Activated T-helper 1 cell treated with Interleukin-2 at 50 U/mL for 16 hours (primary cell): Measurements from ENCODE around the gene OR2A42.
"Not testable (repeated sequence)": the region's sequence is repeated elsewhere in the genome, so short reads cannot be mapped to it uniquely, and the experiment has no call there.

Experiments
- DNase-seq: peaks from one replicate; pipeline ENCODE4 v3.0.0-alpha.2; 2020; ENCODE audit warnings: low read depth

OR2A42 gene, protein sequence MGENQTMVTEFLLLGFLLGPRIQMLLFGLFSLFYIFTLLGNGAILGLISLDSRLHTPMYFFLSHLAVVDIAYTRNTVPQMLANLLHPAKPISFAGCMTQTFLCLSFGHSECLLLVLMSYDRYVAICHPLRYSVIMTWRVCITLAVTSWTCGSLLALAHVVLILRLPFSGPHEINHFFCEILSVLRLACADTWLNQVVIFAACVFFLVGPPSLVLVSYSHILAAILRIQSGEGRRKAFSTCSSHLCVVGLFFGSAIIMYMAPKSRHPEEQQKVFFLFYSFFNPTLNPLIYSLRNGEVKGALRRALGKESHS

DNA sequence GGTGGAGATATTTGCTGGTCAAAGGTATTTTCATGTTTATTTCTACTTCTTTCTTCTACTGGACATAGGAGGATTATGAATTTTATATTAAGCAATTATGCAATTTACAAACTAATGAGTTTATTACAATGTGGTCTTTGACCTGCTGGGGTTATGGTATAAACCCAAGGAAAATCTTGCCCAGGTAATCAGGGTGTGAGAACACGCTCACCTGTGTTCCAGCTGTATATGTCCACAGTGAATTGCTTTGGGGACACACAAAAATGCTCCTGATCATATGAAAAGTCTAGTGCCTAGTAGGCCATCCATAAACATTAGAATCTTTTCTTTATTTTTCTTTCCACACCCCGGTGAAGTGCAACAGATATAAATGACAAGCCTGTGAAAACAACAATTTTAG is at the start of gene OR2A42:
TSS of gene OR2A42 (minus strand) at position 241 of the 400 bp plus-strand sequence. CDS start 6,762 bp downstream, outside the sequence.
- DNase-seq: not testable (repeated sequence)

DNA sequence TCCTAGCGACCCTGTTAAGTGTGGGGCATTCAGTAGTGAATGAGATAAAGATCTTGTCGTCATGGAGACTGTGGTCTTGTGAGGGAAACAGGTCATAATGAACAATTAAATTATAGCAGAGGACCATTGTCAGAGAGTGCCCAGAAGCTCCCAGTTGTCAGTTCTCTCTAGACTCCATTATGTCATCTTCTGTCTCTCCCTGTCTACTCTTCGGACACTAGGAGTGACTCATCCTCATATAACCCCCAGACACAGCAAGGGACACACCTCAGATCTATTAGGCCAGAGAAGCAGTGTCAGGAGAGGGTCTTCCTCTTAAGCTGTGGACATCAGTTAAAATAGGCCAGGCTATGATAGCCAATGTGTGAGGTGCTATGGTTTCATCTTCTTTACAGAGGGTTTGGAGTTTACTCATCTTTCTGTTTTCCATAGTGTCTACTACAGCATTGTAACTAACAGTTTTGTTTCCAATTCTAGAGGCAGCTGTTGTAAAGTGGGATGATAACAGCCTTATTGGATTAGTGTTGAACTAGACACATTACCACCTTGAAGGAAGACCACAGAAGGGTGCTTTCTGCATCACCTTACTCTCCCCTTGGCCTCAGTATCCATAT is 47.9 kb upstream of the OR2A42 start:
- DNase-seq: not testable (repeated sequence)

DNA sequence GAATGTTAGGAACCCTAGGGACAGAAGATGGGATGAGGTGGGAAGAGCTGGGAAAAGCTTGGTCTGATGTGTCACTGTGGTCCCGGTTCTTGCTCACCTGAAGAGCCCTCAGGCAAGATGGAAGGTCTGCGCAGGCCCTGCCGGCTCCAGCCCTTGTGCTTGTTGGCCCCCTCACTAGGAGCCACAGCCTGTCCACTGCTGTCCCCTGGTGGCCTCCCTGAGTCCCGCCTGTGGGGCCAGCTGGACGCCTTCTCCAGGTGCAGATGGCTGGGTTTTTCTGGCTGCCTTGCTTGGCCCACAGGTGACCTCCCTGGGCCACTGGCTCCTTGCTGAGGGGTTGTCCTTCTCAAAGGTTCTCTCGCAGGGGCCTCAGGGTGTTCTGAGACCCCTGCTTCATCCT is 44.3 kb upstream of the OR2A42 start:
- not testable (repeated sequence) for DNase-seq

DNA sequence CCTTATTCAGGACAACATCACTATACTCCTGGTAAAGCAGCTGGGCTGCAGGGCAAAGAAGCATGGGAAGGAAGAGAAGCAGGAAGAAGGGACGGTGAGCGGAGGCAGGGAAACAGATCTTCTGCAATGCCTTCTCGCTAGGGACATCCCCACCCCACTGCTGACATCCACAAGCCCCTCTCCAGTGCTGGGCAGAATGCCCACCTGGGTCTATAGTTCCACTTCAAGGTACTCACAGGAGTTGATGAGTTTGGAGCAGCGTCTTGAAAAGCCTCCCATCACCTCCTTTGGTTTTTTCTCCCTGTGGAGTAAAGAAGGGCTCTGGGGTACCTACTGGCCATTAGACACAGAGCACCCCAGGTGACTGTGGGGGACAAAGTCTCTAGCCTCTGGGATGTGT is 43.1 kb upstream of the OR2A42 start:
- not testable (repeated sequence) for DNase-seq

DNA sequence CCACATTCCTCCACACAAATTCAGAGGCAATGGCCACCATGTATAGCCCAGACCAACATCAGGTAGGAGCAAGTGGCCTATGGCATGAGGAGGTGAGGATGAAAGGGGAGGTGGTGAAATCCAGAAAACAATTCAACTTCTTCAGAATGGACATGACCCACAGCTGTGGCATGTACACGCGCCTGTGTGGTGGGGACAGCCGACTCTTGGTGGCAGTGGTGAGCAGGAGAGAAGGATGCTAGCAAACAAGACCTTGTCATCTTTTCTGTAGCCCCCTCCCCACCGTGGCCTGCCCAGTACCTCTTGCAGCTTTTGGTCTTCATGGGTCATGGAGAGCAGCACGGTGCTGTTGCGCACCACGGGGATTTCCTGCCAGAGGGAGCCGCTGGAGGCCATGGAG is 42.6 kb upstream of the OR2A42 start:
- not testable (repeated sequence) for DNase-seq

DNA sequence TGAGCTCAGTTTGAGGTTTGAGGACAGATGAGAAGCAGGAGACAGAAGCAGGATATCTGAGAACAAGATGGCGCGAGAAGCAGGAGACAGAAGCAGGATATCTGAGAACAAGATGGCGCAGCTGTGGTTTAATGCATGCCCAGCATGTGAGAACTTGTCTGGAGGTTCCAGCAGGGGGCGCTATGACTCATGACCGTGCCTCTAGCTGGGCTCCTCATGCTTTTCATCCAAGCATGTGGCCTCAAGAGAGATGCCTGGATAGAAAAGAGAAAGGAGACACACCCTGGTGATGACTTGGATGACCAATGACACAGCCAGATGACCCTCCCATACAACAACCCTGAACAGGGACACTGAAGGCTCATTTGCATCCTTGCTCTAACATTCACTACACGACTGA is 40.6 kb upstream of the OR2A42 start:
- not testable (repeated sequence) for DNase-seq

DNA sequence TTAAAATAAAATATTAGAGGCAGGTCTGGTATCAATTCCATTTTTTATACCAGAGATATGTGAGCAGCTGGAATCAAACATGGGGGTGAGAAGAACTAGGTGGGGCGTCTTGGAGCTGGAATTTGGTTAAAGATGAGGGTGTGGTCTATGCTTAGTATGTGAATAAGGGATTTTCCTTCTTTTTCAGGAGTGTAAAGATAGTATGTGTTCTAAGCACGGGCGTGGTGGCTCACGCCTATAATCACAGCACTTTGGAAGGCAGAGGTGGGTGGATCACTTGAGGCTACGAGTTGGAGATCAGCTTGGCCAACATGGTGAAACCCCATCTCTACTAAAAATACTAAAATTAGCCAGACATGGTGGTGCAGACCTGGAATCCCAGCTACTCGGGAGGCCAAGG is 35.9 kb upstream of the OR2A42 start:
- not testable (repeated sequence) for DNase-seq

DNA sequence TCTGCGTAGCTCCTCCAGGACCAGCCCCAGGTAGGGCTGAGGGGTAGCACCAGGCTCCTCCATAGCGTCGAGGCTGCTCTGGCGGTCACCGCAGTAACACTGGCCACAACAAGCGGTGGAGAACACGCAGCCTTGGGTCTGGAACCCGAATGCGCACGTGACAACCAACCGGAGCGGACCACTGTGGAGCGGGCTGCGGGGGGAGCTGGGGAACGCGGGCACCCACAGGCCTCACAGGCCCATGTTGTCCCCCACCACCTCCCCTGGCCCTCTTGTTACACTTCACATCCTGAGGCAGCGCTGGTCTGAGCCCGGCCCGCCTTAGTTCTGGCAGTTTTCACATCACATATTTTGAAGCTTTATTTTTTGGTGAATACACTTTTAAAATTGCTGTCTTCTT is 29.8 kb upstream of the OR2A42 start, which contains the start of gene CTAGE8:
TSS of gene CTAGE8 (minus strand) at position 101 of the 400 bp plus-strand sequence. CDS start at position 63, 38 bp downstream.
- DNase-seq: not testable (repeated sequence)

DNA sequence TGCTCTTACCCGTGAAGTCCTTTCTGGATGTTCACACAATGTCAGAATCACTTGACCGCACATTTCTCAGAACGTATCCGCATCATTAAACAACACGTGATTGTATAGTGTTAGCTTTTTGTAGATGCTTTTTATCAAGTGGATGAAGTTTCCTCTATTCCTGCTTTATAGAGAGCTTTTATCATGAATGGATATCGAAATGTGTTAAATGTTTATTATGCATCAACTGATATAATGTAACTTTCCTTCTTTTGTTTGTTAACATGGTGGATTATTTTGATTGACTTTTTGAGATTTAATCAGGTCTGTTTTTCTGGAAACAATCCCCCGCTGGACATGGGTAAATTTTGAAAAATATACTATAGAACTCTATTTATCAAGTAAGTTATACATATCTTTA is 25.3 kb upstream of the OR2A42 start, which contains the start of gene OR2A7:
TSS of gene OR2A7 (minus strand) at position 101 of the 400 bp plus-strand sequence. CDS start 5,164 bp downstream, outside the sequence.
- DNase-seq: not testable (repeated sequence)

DNA sequence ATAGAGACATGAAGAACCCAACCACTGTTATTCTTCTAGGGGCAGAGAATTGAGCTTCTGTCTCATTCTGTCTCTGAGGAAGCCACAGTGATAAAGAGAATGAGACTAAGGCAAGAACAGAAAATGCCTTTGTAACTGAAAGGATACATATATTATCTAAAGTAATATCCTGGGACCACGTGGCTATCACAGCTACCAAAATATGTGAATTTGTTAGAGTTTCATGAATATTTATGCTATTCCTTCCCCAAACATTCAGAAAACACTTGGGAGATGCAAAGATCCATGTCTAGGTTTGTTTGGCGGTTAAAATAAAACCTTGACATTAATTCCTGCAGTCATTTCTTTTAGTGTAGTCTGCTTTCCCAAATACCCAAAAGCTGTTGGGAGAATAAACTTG is 22.7 kb upstream of the OR2A42 start:
- DNase-seq: not testable (repeated sequence)

DNA sequence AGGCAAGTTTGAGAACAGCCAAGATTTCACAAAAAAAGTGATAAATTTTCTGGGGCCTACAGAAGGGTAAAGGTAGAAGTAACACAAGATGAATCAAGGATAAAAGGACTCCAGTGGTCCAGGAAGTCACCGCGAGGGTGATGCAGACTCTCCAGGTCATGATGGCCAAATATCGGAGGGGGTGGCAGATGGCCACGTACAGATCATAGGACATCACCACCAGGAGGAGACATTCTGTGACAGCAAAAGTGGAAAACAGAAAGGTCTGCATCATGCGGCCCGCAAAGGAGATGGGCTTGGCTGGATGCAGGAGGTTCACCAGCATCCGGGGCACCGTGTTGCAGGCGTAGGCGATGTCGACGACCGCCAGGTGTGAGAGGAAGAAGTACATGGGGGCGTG is 19.7 kb upstream of the OR2A42 start:
- not testable (repeated sequence) for DNase-seq

DNA sequence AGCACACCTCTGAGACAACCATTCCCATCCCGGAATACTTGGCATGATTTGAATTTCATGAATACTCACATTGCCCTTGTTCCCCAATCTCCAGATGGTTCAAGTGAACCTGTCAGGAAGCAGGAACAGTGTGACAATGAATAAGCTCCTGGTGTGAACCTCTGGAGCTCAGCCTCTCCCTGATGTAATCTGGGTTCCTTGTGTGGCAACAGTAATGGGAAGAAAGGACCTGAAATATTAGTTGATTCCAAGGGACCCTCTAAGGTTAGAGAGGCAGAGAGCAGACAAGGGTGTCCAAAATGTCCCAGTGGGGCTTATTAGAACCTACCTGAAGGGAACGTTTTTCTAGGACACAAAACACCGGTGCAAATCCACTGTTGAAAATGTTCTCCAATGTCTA is 16.7 kb upstream of the OR2A42 start:
- DNase-seq: no peak

DNA sequence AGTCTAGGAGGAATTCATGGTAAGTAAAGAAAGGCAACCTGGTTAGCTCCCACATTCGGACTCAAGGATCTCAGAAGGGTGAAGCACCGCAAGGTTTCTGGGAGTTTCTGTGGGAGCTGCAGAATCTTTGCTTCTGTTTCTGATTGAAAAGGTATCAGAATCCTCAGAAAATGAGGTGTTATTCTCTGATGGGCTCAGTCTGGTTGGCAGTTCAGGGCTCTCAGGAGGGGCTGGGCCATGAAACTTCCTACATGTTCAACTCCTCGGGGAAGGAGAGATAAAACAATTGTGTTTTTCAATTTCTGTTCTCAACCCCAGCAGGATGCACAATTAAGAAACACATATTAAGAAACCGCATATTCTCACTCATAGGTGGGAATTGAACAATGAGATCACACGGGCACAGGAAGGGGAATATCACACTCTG is 16.1 kb upstream of the OR2A42 start:
- no peak for DNase-seq

DNA sequence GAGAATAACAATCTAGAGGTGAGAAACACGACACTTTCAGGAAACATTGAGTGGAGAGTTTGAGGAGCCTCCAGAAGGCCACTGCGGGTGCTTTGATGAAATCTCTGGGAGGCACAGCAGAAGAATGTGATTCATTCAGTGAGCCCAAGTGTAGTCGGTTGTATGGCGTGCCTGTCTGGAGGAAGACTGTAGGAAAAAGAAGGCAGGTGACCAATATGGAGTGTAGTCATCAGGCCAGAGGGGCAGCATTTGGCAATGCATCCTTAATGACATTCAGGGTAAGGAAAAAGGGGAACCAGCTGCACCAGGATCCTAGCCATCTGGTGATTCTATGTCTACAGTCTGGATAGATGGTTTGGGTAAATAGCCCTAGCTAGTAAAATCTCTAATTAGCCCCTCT is 12.9 kb upstream of the OR2A42 start:
- not testable (repeated sequence) for DNase-seq

DNA sequence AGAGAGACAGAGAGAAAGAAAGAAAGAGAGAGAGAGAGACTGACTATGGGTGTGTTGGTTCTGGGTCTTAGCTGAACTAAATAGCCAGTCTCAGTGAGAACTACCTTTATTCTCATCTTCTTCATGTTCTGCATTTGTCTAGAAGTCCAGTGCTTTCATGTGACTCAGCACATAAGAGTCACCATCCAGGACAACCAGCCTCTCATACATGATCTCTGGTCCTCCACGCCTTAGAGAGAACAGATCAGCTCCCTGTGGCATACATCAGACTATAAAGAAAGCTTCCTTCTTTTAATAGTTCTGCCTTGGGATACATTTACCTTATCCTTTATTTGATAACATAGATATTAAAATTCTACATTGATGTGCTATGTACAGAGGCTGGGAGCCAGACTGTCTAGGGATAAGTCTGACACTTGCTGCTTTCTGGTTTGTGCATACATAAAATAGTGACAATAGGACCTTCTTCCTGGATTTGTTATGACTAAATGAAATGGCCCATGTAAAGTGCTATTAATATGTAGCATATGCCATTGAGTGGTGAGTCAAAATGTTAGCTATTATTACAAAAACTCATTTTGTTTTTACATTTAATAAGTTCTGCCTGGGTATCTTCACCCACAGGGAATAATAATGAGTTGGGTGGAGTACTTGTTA is 8.4 kb upstream of the OR2A42 start:
- DNase-seq: not testable (repeated sequence)

DNA sequence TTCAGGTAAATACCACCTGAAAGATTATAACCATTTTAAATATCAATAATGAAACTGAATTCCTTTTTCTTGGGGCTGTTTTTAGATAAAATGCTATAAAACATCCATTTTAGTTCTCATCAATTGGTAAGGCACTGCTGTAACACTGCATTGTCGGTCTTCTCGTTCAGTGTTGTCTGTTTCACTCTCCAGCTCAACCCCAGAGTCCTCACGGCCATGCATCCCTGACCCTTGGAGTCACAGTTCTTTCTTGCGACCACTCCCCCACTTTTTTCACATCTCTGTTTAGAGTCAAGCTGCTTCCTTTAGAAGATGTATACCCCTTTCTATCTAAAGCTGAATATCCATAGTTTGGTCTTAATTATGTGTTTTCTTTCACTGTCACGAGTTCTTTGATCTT is 7.6 kb upstream of the OR2A42 start:
- not testable (repeated sequence) for DNase-seq

DNA sequence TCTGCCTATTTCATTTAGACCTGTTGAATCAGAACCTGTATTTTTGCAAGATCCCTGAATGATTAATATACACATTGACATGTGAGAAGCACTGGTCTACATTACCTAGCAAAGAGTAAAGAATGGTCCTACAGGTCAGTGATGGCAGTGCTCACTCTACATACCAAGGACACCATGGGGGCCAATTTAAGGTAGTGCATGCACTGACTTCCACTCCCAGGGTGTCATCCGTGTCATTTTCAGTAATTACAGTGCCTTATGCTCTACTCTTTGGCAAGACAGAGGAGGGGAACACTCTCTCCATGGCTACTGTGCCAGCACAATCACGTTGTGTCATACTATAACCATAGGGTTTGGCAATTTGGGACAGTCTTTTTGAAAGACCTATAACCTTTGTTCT is 6.0 kb upstream of the OR2A42 start:
- DNase-seq: not testable (repeated sequence)

DNA sequence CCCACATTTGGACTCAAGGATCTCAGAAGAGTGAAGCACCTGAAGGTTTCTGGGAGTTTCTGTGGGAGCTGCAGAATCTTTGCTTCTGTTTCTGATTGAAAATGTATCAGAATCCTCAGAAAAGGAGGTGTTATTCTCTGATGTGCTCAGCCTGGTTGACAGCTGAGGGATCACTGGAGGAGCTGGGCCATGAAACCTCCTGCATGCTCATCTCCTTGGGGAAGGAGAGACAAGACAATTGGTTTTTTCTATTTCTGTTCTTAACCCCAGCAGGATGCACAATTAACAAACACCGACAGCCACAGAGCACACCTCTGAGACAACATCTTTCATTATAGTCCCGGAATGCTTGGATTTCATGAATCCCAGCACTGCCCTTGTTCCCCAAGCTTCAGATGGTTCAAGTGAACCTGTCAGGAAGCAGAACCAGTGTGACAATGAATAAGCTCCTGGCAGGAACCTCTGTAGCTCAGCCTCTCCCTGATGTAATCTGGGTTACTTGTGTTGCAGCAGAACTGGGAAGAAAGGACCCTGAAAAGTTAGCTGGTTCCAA is 799 bp downstream of the OR2A42 start:
- DNase-seq: not testable (repeated sequence)

DNA sequence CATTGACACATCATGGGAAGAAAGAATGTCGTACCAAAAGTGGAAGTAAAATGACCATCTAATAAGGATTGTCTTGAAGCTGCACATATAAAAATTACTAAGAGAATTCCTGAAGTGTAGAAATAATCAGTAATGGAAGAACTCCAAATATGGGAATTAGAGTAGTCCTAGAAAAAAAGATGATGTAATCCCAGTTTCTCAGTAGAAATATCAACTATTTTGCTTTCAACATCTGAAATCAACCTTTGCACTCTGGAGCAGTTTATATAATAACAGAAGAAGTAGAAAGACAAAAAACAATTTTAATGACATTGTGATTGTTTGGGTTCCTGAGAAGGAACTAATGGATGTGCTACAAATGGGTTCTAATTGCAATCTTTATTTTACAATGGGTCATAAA is 6.4 kb downstream of the OR2A42 start:
- DNase-seq: not testable (repeated sequence)

DNA sequence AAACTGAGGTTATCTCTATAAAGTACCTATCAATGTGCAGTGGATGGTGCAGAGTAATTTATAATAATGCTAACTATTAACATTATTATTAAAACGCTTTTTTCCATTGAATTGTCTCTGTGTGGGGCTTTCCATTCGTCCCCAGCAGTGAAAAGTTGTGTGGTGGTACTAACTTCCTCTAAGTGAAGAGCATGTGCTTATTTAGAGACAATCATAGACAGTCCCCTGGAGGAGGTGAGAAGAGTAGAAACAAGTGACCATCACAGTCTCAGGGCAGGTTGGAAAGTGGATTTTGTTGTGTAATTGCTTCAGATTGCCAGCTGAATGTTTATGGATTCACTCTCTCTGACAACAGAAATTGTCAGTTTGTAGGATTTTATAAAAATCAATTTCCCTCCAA is 8.4 kb downstream of the OR2A42 start:
- DNase-seq: not testable (repeated sequence)

DNA sequence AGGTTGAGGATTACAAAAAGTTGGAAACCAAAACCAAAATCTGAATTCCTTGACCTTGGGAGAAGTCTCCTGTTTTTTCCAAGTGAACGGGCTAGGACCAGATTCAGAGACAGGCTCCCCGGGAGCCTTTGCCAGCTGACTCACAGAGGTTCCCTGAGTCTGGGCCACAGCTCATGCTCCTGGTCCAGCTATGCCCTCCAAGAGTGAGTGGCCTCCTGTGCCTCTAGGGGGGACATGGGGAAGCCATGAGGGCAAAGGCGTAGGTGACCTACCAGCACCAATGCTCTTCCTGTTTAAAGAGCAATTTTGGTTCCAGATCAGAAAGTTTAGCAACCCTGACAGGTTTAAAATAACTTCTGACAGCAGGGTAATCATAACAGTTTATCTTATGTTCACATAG is 10.6 kb downstream of the OR2A42 start:
- DNase-seq: not testable (repeated sequence)

DNA sequence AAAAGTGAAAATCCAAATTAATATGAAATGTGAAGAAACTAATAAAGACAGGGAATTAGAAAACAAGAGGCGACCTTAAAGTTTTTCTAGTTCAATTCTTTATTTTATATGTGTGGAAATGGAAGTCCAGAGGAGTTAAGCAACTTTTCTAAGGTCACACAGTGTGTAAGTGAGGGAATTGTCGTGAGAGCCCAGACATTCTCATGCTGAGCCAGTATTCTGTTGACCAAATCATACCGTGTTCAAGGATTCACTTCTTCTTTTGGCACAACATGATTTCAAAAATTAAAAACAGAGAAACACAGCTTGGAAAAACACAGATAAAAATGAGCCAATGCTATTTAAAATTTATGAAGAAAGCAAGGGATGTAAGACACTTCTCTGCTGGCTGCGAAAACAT is 12.5 kb downstream of the OR2A42 start:
- not testable (repeated sequence) for DNase-seq
